ENCODE measurements around the gene LOXL1.

DNA sequence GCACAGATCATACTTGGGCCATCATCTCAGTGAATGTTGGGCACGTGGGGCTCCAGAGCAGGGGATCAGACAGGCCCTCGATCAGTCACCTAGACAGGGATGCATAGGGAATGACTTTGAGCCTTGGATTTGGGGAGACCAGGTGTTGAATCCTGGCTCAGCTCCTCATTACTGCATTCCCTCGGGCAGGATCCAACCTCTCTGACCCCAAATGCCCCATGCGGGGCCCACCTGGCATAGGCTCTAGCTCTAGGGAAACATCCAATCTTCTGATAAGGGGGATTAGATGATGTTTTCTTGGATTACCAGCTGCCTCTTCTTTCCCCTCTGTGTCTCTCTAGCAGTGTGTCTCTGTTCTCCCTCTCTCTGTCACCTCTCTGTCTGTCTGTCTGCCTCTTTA, 22.7 kb downstream of the LOXL1 start:
- TF ChIP-seq FOXM1 (IDR thresholded peaks at IDR 0.05; ENCODE audit: borderline replicate concordance, low read depth): no peak
- TF ChIP-seq RAD21 (IDR thresholded peaks at IDR 0.05; ENCODE audit: low read depth): no peak
- TF ChIP-seq MAX (IDR thresholded peaks at IDR 0.05): no peak
- no peak for TF ChIP-seq TCF12 (IDR thresholded peaks at IDR 0.05; ENCODE audit: low read depth)
- no peak for TF ChIP-seq TAF1 (IDR thresholded peaks at IDR 0.05; ENCODE audit: low read depth)
- TF ChIP-seq, protein P1, sequence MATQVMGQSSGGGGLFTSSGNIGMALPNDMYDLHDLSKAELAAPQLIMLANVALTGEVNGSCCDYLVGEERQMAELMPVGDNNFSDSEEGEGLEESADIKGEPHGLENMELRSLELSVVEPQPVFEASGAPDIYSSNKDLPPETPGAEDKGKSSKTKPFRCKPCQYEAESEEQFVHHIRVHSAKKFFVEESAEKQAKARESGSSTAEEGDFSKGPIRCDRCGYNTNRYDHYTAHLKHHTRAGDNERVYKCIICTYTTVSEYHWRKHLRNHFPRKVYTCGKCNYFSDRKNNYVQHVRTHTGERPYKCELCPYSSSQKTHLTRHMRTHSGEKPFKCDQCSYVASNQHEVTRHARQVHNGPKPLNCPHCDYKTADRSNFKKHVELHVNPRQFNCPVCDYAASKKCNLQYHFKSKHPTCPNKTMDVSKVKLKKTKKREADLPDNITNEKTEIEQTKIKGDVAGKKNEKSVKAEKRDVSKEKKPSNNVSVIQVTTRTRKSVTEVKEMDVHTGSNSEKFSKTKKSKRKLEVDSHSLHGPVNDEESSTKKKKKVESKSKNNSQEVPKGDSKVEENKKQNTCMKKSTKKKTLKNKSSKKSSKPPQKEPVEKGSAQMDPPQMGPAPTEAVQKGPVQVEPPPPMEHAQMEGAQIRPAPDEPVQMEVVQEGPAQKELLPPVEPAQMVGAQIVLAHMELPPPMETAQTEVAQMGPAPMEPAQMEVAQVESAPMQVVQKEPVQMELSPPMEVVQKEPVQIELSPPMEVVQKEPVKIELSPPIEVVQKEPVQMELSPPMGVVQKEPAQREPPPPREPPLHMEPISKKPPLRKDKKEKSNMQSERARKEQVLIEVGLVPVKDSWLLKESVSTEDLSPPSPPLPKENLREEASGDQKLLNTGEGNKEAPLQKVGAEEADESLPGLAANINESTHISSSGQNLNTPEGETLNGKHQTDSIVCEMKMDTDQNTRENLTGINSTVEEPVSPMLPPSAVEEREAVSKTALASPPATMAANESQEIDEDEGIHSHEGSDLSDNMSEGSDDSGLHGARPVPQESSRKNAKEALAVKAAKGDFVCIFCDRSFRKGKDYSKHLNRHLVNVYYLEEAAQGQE (IDR thresholded peaks at IDR 0.05; ENCODE audit: low read depth): no peak
- TF ChIP-seq NFIC (IDR thresholded peaks at IDR 0.05): no peak
- no peak for TF ChIP-seq YY1 (IDR thresholded peaks at IDR 0.05; ENCODE audit: low read depth)
- TF ChIP-seq EP300 (IDR thresholded peaks at IDR 0.05; ENCODE audit: borderline replicate concordance): no peak
- TF ChIP-seq CEBPB (IDR thresholded peaks at IDR 0.05): no peak
